ENCODE data around the gene ASB6.

ASB6 gene

DNA sequence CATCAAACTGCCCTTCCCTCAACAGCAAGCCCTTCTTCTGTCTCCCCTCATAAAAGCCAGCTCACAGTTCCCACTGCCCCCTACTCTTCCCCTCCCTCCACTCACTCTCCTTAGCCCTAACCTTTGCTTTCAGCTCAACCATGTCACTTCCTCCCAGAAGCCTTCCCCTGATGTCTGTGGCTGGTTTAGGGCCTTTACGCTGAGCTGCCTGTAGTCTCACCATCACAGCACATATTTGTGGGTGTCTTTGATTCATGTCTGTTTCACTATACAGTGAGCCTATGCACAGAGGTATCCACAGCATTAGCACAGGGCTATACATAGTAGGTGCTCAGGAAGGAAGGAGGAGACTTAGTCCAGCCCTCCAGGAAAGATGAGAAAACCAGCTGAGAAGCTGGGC is 55.7 kb downstream of the ASB6 start:
- Histone ChIP-seq H3K18ac (ENCODE audit: low read length) (no peak overlapping the region), H3K9me3 (replicated peaks in 1 of 2; ENCODE audit: control insufficient read depth in 2 of 2, insufficient read depth in 1 of 2, low read depth in 1 of 2, low read length in 2 of 2) (no peaks in the 10 kb centered on the region), H2AFZ (ENCODE audit: low read length) (peak overlapping the region; percentile 52), H3K27me3 (ENCODE audit: control insufficient read depth in 3 of 3, insufficient read depth in 3 of 3, low read depth in 1 of 3, low read length in 3 of 3) (no peaks in the 10 kb centered on the region), H2AK5ac (ENCODE audit: low read depth, low read length) (peak overlapping the region; percentile 68), H3K36me3 (replicated peaks in 1 of 2; ENCODE audit: control insufficient read depth in 2 of 2, insufficient read depth in 2 of 2, low read length in 2 of 2) (no peaks in the 10 kb centered on the region), H3K27ac (replicated peaks; ENCODE audit: low read length) (no peak overlapping the region), H2BK5ac (ENCODE audit: low read length) (no peak overlapping the region), H4K8ac (ENCODE audit: low read depth, low read length) (no peak overlapping the region), H4K91ac (ENCODE audit: low read depth, low read length, poor library complexity) (no peak overlapping the region), H3K4me1 (ENCODE audit: control insufficient read depth in 2 of 2, insufficient read depth in 1 of 2, low read depth in 1 of 2, low read length in 2 of 2) (peaks cover 3 to 6% of the 10 kb centered on the region in 2 donors), H3K4me3 (ENCODE audit: low read length in 2 of 2) (no peak overlapping the region), H3K4me2 (ENCODE audit: insufficient read depth, low read length, poor library complexity, severe bottlenecking) (no peak overlapping the region), H3K23ac (ENCODE audit: low read depth, low read length, poor library complexity) (no peak overlapping the region), H3K9ac (ENCODE audit: low read depth, low read length, poor library complexity) (no peak overlapping the region), H3K4ac (ENCODE audit: low read length) (no peak overlapping the region), H2BK15ac (ENCODE audit: low read length) (no peak overlapping the region), H2BK120ac (ENCODE audit: low read depth, low read length) (no peak overlapping the region), H3K79me1 (ENCODE audit: low read depth, low read length) (no peaks in the 10 kb centered on the region), H3K14ac (ENCODE audit: low read length) (no peak overlapping the region), H2BK12ac (ENCODE audit: low read length) (no peak overlapping the region)
- WGBS, 2 donors (ENCODE audit: extremely low coverage in 2 of 2, insufficient read length in 2 of 2, insufficient replicate concordance in 1 of 2) = no CpG with 5 or more reads among the region's 1 CpG
- no peak for DNase-seq (ENCODE audit: low spot score)

DNA sequence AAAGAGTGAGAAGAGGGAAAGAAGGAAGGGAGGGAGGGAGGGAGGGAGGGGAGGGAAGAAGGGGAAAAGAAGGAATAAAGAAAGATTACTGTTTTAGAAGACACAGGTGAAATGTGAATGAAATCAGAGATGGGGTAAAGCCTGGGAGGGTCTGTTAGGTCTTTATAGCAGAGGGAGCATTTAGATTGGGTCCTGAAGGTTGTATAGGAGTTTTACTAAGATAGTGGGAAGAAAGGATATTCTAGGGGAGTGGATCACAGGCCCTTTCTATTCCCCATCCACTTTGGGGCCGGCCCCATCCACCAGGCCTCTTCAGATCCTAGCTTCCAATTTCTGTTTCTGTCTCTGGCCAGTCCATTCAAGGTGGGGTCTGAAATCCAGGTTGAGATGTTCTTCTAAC is 56.6 kb downstream of the ASB6 start:
- Histone ChIP-seq H3K4me3 (ENCODE audit: low read length in 2 of 2) (no peak overlapping the region), H3K4me2 (ENCODE audit: insufficient read depth, low read length, poor library complexity, severe bottlenecking) (no peak overlapping the region), H3K4me1 (ENCODE audit: control insufficient read depth in 2 of 2, insufficient read depth in 1 of 2, low read depth in 1 of 2, low read length in 2 of 2) (peaks cover 3 to 6% of the 10 kb centered on the region in 2 donors), H3K14ac (ENCODE audit: low read length) (no peak overlapping the region), H3K9ac (ENCODE audit: low read depth, low read length, poor library complexity) (no peak overlapping the region), H3K27ac (replicated peaks; ENCODE audit: low read length) (no peak overlapping the region), H2BK15ac (ENCODE audit: low read length) (no peak overlapping the region), H2BK12ac (ENCODE audit: low read length) (no peak overlapping the region), H2BK120ac (ENCODE audit: low read depth, low read length) (no peak overlapping the region), H3K27me3 (ENCODE audit: control insufficient read depth in 3 of 3, insufficient read depth in 3 of 3, low read depth in 1 of 3, low read length in 3 of 3) (no peaks in the 10 kb centered on the region), H4K8ac (ENCODE audit: low read depth, low read length) (no peak overlapping the region), H3K23ac (ENCODE audit: low read depth, low read length, poor library complexity) (no peak overlapping the region), H2AK5ac (ENCODE audit: low read depth, low read length) (no peak overlapping the region), H3K79me1 (ENCODE audit: low read depth, low read length) (no peaks in the 10 kb centered on the region), H3K9me3 (replicated peaks in 1 of 2; ENCODE audit: control insufficient read depth in 2 of 2, insufficient read depth in 1 of 2, low read depth in 1 of 2, low read length in 2 of 2) (peaks cover 3% of the 10 kb centered on the region in 2 donors), H3K36me3 (replicated peaks in 1 of 2; ENCODE audit: control insufficient read depth in 2 of 2, insufficient read depth in 2 of 2, low read length in 2 of 2) (no peaks in the 10 kb centered on the region), H2BK5ac (ENCODE audit: low read length) (no peak overlapping the region), H3K4ac (ENCODE audit: low read length) (no peak overlapping the region), H2AFZ (ENCODE audit: low read length) (no peak overlapping the region), H4K91ac (ENCODE audit: low read depth, low read length, poor library complexity) (no peak overlapping the region), H3K18ac (ENCODE audit: low read length) (no peak overlapping the region)
- no CpG with 5 or more reads among the region's 1 CpG for WGBS, 2 donors (ENCODE audit: extremely low coverage in 2 of 2, insufficient read length in 2 of 2, insufficient replicate concordance in 1 of 2)
- DNase-seq (ENCODE audit: low spot score) = no peak
